GM21825 (cell line): ENCODE results near the gene COMMD1.

Experiments
- ATAC-seq: cut with Tn5 transposase; IDR thresholded peaks from one replicate; pipeline ENCODE4 v1.9.1; 2021; ENCODE audit warnings: mild to moderate bottlenecking, moderate library complexity; ENCODE audit not compliant: unreplicated experiment

The COMMD1 gene

DNA sequence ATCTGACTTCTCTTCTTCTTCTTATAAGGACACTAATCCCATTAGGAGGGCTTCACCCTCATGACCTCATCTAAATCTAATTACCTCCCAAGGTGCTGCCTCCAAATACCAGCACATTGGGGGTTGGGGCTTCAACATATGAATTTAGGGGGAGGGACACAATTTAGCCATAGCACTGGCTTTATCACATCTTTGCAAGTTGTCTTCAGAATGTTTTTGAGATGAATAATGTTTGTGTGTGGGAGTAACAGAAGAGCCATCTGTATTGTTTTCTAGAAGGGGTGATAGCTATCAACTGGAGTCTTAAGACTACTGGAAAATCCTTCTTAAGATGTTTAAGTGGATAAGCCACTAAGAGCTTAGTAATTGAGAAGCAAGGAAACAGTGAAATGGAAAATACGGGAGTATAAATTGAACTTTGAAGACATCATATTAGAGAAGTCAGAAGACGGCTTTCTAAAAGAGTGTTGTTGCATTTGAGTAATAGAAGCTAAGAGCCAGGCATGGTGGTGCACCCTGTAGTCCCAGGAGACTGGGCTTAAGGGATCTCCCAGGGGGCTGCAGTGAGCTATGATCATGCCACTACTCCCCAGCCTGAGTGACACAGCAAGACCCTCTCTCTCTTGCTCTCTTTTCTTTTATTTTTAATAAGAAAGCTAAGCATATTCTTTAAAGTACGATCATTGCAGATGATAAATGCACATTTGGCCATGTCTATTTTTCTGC is 257.8 kb downstream of the COMMD1 start:
- ATAC-seq, result no peak

DNA sequence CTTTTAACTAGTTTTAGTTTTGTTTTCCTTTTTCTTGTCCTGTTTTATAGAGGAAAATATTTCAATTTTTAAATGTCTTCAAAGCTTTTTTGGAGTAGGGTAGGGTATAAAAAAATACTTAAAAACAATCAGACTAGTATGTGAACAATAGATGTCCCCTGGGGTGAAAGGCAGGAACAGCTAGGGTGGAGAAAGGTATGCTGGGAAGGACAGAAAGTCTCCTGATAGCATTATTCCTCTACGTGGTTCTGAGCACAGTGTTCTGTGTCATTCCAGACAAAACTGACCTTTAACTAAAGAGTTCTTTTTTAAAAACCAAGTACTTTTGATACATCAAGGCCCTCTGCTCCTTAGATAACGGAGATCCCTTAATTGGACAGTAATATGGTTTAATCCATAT is 258.4 kb downstream of the COMMD1 start:
- no peak for ATAC-seq

DNA sequence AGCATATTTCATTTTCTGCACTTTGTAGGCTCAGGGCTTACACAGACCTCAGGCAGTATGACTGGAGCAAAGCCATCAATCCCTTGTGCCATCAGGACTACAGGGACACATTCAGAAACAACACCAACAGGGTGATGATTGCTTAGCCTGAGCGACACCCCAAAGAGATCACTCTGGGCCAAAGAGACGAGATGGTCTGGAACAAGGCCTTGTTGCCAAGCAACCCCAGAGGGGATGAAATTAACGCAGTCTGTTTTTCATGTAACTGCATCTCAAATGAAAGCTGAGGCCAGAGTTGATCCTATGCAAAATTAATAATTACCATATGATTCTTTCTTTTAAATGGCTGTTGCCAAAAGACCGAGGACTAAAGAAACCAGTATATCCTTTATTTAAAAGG is 270.3 kb downstream of the COMMD1 start:
- ATAC-seq, result no peak

DNA sequence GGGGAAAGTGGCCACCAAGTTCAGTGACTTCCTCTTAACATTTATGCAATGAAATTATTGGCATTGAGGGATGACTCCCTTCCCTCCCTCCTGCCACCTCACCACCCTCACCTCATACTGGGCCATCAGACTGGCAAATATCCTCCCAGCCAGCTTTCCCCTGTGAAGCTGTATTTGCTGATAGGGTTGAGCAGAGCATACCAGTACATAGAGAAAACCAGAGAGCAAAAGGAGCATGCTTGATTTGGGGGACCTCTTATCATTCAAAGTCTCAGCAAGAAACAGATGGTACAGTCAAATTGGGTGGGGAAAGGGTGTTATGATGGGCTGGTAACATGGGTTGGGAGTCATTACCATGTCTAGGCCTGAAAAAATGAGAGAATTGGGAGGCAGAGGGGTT is 271.3 kb downstream of the COMMD1 start:
- ATAC-seq, result no peak

DNA sequence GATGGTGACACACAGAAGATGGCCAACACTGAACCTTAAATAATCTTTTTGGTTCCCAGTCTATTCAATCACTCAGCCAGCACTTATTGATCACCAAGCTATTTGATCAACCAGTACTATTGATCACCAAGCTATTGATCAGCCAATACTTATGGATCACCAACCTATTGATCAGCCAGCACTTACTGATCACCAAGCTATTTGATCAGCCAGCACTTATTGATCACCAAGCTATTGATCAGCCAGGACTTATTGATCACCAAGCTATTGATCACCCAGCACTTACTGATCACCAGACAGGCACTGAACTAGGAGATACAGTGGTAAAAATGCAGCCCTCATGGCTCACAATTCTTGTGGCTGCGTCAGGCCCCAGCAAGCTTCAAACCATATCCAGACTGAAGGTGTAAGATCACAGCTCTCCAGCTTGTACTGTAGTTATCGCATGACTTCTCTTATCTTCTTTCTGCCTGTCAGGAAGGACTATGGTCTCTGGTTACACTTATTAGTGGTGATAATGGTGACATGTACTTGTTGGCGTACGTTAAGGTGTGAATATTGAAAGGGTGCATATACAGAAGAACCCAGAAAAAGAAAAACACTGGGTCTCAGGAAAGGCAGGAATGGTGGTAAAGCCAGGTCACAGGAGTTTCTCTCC is 272.0 kb downstream of the COMMD1 start:
- no peak for ATAC-seq

DNA sequence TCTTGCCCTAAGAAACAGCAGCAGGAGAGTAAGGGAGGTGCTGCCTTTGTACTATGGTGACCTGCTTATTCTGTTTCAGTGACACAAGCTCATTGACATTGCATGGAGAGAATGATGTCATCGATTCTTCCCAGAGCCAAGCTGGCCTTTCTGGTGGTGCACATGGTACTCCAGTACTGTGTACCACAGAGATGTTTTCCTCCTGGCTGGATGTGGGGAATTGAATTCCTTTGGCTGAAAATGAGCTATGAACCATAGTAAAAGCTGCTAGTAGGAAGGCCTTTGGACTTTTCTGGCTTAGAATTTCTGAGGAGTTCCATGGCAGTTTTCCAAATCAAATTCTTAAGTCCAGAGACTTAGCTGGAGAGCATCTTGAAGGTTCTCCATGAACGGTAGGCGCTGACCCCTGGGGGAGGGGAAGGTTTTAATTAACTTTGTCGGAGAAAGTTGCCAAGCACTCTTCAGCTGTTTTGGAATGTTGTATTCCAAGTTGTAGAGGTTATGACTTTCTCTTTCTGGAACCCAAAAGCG is 273.3 kb downstream of the COMMD1 start:
- no peak for ATAC-seq

DNA sequence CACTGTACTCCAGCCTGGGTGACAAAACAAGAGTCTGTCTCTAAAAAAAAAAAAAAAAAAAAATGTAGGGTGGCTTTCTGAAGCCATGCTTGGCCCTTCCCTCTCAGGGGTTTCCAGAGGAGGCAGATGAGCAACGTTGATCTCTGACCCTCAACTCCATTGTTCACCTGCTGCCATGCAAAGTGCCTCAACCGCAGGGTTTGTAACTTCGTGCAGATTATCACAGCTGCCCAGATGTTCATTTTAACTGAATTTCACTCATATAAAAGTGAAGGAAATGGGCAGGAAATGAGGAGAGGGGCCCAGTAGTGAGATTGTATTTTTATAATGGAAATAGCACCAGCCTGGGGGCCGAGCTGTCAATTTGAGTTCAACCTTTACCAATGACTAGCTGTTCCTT is 275.5 kb downstream of the COMMD1 start:
- ATAC-seq, result no peak

DNA sequence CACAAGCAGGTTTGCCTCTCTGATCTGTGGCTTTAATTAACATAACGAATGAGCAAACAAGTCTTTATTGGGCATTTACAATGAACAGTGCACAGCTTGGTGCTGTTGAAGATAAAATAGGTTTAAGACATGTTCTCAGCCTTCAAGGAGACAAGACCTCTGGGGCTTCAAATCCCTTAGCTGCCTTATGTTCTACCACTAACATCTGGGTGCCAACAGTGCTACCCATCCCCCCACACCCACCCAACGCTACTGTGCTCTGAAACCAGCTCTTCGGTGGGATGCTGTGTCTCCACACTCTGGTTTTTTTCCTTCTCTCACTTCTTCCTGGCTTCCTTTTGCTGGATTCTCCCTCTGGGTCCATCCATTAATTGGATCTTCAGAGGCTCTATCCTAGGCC is 276.4 kb downstream of the COMMD1 start:
- no peak for ATAC-seq

DNA sequence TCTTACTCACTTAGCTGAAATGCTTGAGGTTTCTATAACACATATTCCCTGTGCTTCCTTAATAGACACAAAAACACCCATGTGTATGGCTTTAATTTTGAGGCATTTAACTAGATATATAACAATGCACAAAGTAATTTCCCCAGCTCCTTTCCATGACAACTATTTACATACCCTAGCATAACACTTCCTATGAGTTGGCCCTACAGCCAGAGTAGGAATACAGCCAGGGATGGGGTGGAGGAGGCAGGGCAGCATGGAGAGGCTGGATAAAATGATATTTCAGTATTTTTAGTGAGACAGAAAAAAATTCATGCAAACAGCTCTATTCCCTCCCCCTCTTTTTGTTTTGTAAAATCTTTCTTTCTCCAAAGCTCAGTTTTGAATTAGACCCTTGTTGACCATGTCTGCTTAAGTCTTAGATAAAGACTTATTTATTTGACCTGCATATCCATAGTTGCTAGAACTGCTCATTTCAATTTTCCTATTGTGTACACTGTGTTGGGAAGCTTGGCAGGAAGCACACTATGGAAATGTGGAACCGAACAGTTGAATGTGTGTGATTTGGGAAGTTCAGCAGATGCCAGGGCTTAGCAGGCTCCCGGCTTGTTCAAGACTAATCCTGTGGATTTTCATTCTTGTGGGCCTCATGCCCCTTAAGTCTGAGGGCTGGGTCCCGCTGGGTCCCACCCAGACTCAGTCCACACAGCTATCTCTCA is 279.2 kb downstream of the COMMD1 start:
- no peak for ATAC-seq
